Stimulated activated CD8-positive, alpha-beta memory T cell treated with anti-CD3 and anti-CD28 coated beads, Interleukin-15, amount 100 ng/mL, for 1 hour (primary cell): ENCODE measurements around the gene SH3PXD2A.

ENCODE experiments used
- DNase-seq: peaks from one replicate; pipeline ENCODE4 v3.0.0-alpha.2; 2020; ENCODE audit warnings: low read depth

Gene SH3PXD2A

DNA sequence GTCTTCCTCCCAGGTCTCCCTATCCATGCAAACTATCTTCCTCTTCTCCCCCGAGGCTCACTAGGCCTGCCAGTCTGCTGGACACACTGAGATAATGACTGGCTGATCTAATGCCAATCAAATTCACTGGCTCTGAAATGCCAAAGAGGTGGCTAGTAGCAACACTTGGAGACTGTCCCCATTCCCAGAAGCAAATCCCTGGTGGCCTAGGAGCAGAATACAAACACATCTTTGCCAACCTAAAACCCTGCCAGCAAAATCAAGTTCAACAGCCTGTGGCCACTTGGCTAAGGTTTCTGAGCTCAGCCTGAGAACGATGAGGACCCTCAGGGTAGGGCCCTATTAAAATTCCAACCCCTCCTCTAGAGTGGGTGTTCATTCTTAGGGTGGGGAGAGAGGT, 46.6 kb downstream of the SH3PXD2A start:
- no peak for DNase-seq

DNA sequence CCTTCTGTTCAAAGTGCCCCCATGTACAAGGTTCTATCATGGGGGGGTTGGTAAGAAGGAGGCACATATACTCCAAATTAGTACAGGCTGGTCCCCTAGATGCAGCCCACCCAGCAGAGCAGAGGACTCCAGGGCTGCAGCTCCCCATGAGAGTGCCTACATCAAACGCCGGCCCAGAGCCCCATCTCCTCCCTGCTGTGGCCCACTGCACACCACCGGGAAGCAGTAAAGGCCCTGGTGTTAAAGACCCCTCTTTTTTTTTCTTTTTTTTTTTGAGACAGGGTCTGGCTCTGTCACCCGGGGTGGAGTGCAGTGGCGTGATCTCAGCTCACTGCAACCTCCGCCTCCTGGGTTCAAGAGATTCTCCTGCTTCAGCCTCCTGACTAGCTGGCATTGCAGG, 47.4 kb downstream of the SH3PXD2A start:
- DNase-seq, result no peak

DNA sequence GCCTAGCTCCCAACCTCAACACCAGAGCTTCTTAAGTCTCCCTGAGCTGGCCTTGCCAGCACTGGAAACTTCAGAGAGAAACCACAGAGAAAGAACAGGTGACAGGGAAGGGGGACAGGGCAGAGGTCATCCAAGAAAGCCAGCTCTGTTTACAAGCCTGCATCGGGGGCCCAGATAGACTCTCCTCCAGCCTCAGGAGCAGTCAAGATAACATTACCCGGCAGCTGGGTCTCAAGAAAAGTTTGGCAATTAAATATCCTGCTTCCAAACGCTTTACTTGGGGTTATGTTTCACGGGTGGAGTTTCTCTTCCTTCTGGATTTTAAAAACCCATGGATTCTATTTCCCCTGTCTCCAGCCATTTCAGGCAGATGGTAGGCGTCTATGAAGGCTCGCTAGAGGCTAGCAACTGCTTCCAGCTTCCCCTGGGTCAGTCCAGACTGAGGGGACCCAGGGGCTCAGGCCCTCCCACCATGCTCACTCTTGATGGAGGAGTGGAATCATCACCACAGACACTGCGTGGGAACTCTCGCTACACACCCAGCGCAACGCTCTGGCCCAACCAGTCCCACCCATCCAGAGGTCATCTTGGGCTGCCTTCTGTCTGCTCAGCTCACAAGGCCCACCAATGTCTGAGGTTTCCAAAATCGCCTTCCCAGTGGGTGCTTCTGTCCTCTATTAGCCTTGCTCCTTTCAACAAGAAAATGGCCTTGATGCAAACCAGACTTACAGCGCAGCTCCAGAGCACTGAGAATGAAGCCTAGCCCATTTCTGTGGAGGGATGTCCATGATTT, 48.8 kb downstream of the SH3PXD2A start:
- DNase-seq, result no peak

DNA sequence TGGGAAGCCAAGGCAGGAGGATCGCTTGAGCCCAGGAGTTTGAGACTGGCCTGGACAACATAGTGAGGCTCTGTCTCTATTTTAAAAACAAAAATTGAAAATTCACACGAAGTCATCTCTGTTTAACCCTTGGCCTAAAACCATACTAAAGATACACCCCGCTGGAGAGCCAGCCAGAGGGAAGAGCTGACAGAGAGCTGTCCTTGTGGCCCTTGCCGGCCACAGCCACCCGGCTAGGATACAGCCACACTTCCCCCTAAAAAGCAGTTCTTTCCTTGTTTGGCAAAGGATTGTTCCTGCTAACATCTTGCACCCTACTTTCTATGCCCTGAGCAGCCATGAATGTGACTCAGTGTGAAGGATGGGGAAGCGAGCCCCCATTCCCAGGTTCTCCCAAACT, 49.6 kb downstream of the SH3PXD2A start:
- DNase-seq, result no peak

DNA sequence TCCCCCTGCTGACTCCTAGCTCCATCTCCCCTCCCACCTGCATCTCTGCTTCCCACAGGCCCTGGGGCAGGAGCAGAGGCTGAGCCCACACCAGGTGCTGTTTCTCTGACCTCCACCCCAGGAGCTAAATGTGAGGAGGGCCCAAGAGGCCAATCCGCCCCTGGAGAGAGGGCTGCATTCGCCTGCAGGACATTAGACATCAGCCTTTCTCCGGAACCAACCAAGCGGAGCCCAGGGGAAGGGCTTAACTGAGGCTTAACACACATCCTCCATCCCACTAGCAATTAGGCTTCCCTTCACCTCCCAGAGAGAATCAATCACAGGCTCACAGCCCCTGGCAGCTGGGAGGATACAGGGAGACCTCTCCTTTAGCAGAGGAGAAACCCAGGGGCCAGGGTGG, 50.5 kb downstream of the SH3PXD2A start:
- no peak for DNase-seq

DNA sequence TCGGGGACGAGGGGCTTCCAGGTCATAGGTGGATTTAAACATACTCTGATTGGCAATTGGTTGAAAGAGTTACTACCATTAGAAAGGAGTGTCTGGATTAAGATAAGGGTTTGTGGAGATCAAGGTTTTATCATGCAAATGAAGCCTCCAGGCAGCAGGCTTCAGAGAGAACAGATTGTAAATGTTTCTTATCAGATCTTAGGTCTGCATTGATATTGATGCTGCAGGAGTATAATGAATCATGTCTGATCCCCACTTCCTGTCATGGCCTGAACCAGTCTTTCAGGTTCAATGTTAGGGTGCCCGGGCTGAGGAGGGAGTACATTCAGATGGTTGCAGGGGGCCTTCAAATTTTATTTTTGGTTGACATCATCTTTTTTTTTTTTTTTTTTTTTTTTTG, 51.4 kb downstream of the SH3PXD2A start:
- DNase-seq, result no peak

DNA sequence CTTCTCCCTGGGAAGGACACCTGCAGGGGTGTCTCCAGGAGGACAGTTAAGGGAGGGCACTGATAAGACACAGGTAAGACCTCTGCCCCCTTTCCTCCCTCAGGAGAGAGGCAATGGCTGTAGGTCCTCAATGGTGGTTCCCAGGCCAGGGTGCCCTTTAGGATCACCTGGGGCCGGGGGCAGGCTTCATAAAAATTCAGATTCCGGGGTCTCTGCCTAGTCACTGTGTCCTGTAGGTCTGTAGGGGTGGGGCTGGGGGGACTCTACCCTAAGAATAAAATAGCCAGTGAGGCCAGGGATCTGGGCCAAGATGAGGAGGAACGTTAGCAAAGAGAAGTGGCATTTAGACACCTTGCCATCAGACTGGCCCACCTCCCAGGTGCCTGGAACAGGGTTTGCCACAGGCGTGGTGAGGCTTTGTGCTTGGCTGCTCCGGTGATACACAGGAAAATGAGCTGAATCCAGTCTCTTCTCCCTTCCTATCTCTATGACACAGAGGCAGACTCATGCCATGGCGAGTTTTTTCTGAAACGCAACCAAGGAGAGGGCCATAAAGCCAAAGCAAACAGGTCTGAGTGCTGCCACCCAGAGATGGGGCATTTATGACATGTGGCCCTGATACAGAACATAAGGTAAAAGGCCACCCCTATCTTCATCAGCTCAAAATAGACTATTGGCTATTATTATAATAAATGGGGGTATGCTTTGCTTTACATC, 52.6 kb downstream of the SH3PXD2A start:
- DNase-seq, result no peak

DNA sequence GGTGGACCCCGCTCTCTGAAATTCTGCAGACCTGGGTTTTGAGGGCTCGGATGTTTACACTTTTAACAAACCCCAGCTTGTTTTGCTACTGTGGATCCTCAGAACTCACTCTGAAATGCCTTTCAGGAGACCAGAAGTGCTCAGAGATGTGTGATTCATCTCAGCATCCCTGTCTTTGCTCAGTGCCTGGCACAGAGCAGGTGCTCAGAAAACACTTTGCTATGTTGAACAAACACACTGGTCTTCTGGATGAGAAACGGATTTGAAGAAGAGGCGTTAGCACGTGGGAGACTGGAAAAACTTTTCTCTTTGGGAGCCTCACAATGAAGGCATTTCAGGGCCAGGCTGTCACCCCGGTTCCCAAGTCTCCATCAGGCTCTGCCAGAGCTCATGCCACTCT, 53.3 kb downstream of the SH3PXD2A start:
- no peak for DNase-seq

DNA sequence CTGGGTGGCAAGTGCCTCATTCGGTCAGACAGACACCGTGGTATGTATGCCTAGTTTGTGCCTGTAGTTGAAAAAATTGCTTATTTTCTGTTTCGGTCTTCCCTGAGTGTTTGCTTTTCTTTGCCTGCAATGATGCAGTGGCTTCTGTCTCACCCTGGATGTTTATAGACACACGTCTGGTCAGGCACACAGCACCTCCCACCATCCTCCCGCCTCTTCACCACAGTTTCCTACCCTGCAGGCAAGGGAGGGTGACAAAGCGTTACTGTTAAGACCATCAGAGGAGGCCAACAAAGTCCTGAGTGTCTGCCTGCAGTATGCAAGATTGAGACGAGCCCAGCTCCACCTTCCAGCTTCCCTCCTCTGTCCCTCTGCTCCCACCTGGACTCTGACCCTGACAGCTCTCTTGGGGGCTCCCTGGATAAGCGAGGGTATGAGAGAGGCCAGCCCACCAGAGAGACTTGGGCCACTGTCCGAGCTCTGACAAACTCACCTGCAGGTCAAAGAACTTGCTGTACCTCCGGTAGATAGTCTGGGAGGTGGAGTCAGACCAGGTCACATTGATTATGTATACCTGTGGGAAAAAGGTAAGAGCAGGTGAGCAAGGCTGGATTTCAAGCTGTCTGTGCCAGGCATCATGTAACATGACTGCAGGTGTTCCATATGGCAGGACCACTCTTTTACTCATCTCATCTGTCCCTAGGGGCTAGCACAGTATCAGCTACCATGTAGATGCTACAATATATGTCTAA, 54.4 kb downstream of the SH3PXD2A start:
- DNase-seq, result no peak

DNA sequence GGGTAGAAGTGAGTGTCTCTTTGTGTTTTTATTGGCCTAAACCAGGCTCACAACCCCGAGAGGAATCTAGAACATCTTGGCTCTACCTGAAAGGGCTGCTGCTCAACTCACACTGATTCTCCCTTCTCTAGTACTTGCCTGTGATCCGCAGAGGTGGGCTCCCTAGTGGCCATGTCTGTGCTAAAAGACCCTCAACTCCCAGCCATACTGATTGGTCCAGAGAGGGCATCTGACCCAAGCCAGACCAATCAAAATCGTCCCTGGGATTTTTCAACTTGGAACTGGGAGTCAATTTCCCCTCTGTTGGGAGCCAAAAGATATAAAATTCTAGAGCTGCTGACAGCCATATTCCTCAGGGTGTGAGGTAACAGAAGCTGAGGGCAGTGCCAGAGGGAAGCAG, 55.3 kb downstream of the SH3PXD2A start:
- no peak for DNase-seq

DNA sequence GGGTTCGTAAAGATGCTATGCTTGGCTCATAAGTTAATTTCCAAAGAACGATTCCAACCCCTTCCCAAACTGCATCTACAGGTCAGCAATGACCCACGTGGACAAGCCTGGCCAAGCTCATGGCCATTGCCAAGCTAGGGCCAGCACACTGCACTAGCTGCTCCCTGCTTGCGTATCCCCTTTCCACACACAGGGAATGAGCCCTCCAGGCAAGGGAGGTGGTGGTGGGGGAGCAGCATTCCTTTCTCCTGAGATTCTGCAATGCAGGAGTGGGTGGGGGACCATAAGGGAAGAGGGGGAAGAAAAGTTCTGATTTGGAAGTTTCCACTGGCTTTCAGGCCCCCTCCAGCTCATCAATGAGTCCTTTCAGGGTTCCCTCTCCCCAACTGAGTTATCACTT, 56.0 kb downstream of the SH3PXD2A start:
- no peak for DNase-seq

DNA sequence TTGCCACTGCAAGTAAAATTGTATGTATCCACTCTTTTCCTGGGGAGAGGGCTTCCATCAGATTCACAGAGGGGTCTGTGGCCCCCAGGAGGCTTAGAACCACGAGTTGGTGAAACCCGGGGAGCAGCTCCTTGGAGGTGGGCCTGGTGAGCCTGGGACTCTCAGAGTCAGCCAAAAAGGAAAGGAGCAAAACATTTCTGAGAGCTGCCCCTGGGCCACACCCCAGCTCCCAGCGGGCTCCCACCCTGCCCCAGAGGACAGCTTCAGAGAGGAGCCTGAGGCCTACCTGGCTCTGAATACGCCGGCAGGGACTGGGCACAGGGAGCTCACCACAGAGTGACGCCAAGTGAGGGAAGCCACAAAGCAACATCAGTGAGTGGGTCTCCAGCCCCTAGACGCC, 56.9 kb downstream of the SH3PXD2A start:
- DNase-seq, result no peak

DNA sequence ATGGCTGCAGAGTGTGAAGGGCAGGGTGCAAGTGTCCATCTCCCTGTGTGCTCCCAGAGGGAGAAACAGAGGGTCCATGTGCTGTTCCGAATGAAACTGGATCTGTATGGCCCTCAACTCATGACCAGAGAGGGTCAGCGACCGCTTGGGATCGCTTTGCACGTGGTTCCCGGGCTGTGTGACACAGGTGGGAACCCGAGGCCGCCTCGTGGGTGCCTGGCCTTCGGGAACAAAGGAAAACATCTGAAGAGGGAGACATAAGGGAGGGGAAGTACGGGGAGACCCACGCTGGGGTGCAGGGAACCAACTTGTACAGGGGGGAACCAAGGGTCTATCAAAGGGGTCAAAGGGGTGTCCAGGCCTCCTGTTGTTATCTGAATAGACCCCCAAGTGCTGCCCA, 57.5 kb downstream of the SH3PXD2A start:
- no peak for DNase-seq

DNA sequence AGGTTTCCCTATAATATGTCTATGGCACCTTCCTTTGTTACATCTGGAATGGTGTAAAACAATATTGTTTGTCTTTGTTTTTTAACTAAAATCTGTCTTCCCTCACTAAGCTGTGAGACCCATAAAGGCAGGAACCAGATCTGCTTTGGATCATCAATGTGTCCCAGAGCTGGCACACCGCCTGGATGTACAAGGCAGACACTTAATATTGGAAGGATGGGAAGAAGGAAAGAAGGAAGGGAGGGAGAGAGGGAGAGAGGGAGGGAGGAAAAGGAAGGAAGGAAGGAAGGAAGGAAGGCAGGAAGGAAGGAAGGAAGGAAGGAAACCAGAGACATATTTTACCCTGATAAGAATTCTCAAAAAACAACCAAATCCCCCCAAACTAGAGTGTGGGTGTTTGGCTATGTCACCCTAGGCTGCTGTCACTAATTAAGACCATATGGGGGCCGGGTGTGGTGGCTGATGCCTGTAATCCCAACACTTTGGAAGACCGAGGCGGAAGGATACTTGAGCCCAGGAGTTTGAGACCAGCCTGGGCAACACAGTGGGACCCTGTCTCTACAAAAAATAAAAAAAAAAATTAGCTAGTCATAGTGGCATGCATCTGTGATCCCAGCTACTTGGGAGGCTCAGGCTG, 59.6 kb downstream of the SH3PXD2A start:
- no peak for DNase-seq

DNA sequence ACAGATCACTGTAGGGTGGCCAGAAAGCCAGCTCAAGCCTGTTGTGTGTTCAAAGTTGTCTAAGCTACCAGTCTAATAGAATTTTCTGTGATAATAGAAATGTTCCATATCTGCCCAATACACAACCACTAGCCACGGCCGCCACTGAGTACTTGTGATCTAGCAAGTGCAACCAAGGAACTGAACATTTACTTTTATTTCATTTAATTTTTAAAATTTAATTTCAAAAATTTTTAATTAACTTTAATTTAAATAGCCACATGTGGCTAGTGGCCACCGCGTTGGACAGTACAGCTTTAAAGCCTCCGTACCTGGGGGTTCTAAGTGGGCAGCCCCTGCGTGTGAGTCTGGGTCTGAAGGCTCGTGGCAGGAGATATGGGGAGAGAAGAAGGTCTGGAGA, 60.4 kb downstream of the SH3PXD2A start:
- DNase-seq, result no peak

DNA sequence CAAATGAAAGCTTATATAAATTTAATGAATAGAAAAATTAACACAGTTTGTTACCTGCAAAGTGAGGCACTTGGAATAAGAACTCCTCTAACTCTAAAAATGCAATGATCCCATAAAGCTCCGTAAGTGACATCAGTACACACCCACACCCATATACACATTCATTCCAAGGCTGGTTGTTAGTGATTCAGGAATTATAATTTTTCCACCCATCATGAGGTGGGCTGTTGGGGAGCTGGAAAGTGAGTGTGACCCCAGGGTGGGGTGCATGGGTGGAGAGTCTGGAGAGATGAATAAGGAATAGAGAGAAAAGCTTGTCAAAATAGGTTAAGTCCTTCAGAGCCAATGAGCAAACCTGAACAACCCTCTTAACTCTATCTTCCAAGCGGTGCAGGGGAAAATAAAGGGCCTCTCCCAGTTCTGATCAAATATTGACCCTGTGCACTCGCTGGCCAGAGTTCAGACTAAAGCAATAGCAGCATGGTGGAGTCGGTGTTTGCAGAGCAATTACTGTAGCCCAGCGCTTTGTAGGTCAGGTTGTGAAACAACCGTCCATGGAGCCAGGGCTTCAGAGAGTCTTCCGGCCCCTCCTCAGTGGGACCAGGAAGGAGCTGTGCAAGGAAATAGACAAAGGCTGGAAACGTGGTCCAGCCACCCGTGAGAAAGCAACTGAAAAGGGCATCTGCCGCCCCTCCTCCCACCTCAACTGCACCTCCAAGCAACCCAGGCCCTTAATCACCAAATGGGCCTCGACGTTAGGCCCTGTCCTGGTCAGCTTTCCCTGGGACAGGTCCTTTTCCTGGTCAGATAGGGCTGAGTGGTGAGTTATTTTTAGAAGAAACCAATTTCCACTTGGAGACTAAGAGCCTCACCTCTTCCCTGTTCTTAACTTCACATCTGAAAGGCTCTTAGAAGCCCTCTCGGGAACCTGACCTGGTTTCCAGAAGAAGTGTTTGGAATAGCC, 61.2 kb downstream of the SH3PXD2A start:
- DNase-seq, result no peak

DNA sequence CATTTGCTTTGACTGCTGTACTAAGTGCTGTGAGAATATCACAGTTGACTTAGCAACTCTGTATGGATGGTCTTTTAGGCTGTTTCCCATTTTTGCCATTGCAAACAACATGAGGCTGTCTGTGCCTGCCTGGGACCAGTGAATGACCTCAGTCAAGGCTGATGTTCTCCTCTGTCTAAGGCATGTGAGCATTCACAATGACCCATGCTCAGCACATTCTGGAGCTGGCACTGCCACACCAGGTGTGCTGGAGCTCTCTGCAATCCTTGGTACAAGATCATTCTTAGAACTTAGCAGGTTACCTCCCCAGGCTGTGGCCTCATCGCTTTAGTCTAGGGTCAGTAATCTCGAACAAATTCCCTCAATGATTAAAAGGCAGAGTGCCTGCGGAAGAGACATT, 61.9 kb downstream of the SH3PXD2A start:
- no peak for DNase-seq

DNA sequence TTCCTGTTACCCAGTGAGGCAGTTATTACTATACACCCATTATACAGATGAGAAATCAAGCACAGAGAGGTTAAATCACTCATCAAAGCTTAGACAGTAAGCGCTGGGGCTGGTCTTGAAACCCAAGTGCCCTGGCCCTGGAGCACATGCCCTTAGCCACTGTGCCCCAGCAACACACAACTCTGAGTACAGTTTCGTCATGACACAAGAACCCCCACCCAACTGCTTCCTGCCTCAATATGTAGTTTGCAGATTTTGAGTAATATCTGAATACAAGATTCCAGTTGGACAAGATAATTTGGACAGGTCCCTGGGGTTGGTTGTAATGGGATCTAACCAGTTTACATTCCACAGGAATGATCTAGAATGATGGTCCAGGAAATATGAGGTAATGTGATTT, 62.8 kb downstream of the SH3PXD2A start:
- DNase-seq, result no peak

DNA sequence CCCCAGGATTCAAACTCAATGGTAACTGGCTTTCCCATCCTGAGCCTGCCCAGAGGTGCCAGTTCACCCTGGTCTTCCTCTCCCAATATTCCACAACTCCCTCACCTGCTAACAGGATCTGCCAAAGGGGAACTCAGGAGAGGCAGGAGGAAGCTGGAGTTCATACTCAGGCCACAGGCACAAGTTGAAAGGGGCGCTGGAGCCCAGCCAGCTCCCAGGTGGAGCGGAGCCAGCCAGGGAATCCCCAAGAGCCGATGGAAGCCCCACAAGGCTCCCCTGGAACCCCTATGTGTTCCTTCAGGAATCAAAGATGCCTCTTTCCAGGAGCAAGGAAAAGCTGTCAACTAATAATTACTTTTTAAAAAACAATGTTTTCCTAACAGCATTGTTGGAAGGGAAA, 63.5 kb downstream of the SH3PXD2A start:
- DNase-seq, result no peak

DNA sequence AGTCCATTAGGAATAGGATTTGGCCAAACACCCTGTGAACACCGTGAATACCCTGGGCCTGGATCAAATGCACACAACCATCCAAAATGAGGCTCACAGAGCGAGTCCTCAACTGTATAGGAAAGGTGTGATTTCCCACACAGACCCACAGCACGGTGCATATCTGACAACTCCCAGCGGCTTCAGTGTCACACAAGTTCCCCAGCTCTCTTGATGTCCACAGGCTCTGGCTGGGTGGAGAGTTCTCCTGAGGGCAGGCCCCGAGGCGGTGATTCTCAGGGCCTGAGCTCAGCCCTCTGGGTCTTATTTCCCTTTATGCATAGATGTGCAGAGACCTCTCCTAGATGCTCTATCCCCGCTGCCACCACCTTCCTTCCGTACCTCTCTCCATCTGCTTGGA, 64.1 kb downstream of the SH3PXD2A start:
- no peak for DNase-seq

DNA sequence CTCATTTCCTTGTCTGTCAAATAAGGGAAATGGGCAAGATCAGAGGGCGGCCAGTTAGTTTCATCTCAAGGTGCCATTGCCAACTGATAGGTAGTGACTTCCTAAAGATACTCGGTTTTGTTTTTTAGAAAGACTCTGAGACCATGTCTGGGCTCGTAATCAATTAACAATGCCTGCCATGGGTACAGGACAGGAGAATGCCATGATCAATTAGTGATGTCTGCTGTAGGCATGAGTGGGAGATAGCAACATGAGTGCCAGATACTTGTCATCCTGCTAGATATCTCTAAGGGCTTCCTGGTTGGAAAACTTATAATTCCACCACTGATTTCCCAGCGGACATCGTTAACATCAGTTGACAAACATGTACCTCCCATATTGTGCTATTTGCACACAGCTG, 64.8 kb downstream of the SH3PXD2A start:
- no peak for DNase-seq
